Right ventricle myocardium superior (tissue), 1 donor: ENCODE results near the gene GDA. TPM values are rescaled to one million over a fixed set of nuclear protein-coding genes. Genes with fewer than 3 reads are reported as not detected.
A peak's percentile ranks its signal among the peaks of the same experiment; 100 is the strongest.

Source experiments
- ATAC-seq: fragments of 200-7000 bp; cut with Tn5 transposase; one replicate; pipeline ENCODE4 v1.9.1; 2020; ENCODE audit warnings: mild to moderate bottlenecking; ENCODE audit not compliant: poor library complexity
- DNase-seq: peaks from one replicate; pipeline ENCODE4 v3.0.0-alpha.2; 2020
- intact Hi-C: fragments of 100-400 bp; cut with DNase I; formaldehyde crosslinking; loops from one replicate; pipeline ENCODE4 v1.11.2; 2022
- long read RNA-seq: library from polyadenylated mRNA; unstranded; transcript quantifications from one replicate; pipeline ENCODE4 v2.0.0, GENCODE V29; 2021
- total RNA-seq: library from RNA; stranded (reverse); fragmentation: NEBNext Ultra II Directional; extraction: Animal tissue kit (Norgen Biotek cat#: 25700); gene quantifications from one replicate; pipeline ENCODE4 v1.2.1, GENCODE V29; 2021
- donor health status: DM: no; HTN: yes; CAD: no; lungs with severe emphysema.

The GDA gene
- 2.9 TPM for total RNA-seq
- long read RNA-seq, full-length matches to known transcripts, result 1 of 3 reads
- long read RNA-seq, partial matches to known transcripts, result 0 of 3 reads
- long read RNA-seq, other reads (novel, unspliced or antisense), result 2 of 3 reads

DNA sequence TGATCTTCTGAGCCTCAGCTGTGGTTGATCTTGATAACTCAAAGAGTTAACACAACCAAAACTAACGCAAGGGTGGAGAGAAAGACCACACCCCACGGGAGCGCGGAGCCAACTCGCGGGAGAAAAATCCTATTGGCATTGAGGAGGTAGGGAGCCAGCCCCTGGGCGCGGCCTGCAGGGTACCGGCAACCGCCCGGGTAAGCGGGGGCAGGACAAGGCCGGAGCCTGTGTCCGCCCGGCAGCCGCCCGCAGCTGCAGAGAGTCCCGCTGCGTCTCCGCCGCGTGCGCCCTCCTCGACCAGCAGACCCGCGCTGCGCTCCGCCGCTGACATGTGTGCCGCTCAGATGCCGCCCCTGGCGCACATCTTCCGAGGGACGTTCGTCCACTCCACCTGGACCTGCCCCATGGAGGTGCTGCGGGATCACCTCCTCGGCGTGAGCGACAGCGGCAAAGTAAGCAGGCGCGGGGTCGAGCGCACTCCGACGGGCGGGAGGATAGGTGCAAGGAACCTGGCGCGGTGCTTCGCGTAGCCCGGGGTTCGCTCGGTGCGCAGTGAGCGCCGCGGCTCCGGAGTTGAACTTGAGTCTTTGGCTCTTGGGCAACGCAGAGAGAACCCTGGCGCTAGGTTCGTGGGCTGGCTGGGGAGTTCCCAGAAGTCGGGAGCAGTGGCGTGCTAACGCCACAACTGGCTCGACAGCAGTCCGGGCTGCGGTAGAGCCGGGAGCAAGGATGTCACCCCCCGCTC, at the start of gene GDA:
Gene GDA (plus strand): TSS at position 210 of the 745 bp plus-strand sequence. CDS start 120 bp downstream, at position 330.
- DNase-seq (peak; percentile 40), ATAC-seq (peak; percentile 74)
- intact Hi-C loops, result no loop called here

DNA sequence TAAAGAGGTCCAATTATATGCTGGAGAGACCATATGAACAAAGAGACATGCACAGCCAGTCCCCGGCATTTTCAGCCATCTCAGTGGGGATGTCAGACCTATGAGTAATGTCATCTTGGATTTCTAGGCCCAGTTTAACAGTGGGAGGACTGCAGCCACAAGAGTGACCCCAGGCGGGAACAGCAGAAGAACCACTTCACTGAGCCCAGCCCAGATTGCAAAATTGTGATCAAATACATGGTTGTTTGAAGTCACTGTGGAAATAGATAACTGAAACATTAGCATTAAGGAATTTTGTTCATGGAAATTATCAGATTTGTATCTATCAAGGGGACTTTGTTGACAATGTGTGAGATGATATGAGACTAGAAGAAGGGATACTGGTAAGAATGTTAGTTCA, 46.7 kb upstream of the GDA start:
- ATAC-seq (no peak), DNase-seq (no peak)
- intact Hi-C loops, result no loop called here

- no peak for DNase-seq
- intact Hi-C loops, result no loop called here
- ATAC-seq, result no peak
Measured at GRCh38 chr9:72113056-72113455, 36.2 kb upstream of the GDA start.

GRCh38 chr9:72119853-72120252, 29.4 kb upstream of the GDA start:
- intact Hi-C loops, result no loop called here
- ATAC-seq (no peak), DNase-seq (no peak)

- intact Hi-C loops, result no loop called here
- ATAC-seq (no peak), DNase-seq (no peak)
Measured at GRCh38 chr9:72124947-72125346, 24.3 kb upstream of the GDA start.

- ATAC-seq, result no peak
- intact Hi-C loops, result no loop called here
- DNase-seq, result no peak
Measured at GRCh38 chr9:72127753-72128152, 21.5 kb upstream of the GDA start.

- peak; percentile 84 for ATAC-seq
- DNase-seq, result no peak
- intact Hi-C loops, result no loop called here
Measured at GRCh38 chr9:72128526-72128925, 20.7 kb upstream of the GDA start.

DNA sequence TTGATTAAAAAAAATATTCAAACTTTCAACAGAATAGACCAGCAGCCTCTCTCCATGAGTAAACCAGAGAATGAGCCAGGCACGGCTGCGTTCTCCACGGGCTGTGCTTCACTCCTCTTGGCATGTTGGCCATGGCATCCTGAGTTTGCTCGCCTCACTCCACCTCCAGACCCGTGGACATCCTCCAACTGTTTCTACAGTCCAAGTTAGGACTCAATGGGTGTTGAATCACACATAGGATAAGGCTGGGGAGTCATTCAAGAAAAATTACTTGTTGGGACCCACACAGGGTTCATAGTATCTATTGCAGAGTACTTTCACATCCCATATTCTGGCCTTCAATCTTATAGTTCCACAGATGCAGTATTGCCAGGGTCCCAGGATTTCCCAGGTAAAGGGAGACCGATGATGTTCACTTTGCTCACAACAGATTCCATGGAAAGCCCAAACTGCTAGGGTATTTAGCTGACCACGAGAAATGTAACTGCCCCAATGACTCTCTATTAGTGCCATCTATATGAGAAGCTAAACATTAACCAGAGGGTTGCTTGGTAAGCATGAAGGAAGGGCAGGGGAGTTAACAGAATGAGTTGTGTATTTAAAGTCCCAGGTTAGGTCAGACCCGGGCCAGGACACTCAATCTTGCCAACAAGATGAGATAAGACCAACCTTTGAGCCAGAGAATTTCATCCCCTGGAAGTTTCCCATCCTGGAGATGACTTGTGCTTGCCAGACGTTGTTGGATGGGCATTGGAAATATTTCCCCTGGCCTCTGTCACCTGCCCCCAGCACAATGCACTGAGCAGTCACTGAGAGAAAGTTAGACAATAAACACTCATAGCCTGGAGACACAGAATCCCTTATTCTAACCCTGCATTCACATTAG, 19.7 kb upstream of the GDA start:
- intact Hi-C loops, result no loop called here
- DNase-seq (no peak), ATAC-seq (peak; percentile 86)

GRCh38 chr9:72130321-72130720, 18.9 kb upstream of the GDA start:
- no peak for ATAC-seq
- DNase-seq, result no peak
- intact Hi-C loops, result no loop called here

DNA sequence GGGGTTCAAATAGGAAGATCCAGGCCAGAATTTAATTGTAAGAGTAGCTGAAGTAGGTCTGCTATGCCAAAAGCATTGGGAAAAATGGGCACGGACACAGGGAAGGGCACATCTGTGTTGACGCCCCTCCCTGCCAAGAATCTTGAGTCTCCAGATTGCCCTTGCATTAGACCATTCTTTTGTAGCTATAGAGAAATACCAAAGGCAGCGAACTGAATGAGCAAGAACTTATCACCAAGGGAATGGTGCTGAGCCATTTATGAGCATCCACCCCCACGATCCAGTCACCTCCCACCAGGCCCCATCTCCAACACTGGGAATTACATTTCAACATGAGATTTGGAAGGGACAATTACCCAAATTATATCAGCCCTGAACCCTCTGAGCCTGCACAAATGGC, 18.0 kb upstream of the GDA start:
- intact Hi-C loops, result no loop called here
- DNase-seq, result no peak
- no peak for ATAC-seq

DNA sequence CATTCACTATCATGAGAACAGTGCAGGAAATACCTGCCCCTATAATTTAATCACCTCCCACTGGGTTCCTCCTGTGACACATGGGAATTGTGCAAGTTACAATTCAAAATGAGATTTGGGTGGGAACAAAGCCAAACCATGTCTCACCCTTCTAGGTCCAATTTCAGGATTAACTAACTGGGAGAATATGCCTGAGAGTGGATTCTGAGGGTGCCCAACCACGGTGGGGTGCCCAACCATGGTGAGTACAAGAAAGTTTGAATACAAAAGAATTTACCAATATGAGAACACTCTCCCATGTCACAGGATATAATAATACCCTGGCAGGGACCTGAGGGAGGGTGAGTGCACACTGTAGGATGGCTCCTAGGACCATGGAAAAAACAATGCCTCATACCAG, 17.2 kb upstream of the GDA start:
- DNase-seq, result no peak
- ATAC-seq, result no peak

DNA sequence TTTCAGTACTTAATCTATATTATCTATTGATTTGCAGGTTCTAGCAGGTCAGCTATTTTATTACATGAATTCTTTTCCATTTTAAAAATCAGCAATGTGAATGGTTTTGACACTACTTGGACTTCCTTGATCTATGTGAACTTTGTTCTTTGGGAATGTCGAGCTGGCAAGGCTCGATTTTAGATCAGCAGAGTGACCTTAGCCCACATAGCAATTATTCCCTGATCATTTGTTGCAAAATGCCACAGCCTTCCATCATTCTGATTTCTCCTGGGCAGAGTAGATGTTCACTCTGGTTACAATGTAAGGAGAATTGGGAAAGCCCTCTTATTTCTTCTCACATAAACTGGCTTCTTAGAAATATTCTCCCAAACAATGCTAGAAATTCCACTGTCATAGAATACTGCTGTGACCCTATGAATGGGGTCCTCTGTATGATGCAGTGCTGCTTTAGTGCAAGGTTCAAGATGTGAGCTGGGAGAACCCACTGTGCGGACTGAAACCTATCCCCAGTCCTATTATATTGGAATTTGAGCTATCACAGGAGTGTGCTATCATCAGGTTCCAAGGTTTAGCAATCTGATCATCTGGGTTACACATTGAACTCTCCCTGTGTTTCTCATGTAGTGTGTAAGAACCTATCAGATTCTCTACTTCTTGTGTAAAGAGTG, 15.7 kb upstream of the GDA start:
- intact Hi-C loops, result no loop called here
- no peak for DNase-seq
- ATAC-seq, result no peak

More for the DNA sequence above, 17.2 kb upstream of the GDA start:
- intact Hi-C loops, result no loop called here

DNA sequence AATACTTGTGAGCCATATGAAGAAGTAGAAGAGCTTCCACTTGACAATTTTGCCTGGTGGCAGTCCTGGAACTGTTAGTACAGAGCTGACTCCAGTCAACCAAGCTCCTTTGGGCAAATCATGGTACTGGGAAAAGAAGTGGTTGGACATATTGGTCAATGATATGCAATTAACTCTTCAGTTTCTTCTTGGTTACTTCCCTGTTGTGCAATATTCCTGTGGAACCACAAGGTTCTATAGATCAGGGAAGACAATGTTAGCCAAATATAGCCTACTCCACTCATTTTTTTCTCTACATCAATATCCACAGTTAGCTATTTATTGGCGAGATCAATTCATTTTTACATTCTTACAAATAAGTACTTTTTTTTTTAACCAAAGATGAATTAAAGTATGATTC, 14.4 kb upstream of the GDA start:
- no peak for DNase-seq
- intact Hi-C loops, result no loop called here

GRCh38 chr9:72137697-72138365, 11.4 kb upstream of the GDA start:
- ATAC-seq (no peak), DNase-seq (no peak)
- intact Hi-C loops, result no loop called here

More for the DNA sequence above, 14.4 kb upstream of the GDA start:
- no peak for ATAC-seq

DNA sequence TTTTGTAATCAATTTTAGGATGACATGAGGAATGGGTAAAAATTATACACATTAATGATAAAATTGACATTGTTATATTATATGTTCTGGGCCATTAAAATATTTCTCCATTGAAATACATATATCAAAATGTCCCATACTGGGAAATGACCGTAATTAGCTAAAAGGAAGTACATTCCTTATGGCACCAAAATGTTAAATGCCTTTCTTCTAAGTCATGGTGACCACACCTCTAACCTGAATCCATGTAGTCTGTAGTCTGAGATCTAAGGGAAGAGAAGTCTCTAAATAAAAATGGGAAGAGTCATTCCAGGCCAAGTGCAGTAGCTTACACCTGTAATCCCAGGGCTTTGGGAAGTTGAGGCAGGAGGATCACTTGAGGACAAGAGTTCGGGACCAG, 10.0 kb upstream of the GDA start:
- ATAC-seq, result no peak
- no peak for DNase-seq
- intact Hi-C loops, result no loop called here

- intact Hi-C loops, result no loop called here
- ATAC-seq (no peak), DNase-seq (no peak)
Measured at GRCh38 chr9:72140586-72140985, 8.7 kb upstream of the GDA start.

- DNase-seq (no peak), ATAC-seq (no peak)
- intact Hi-C loops, result no loop called here
Measured at GRCh38 chr9:72141484-72141883, 7.8 kb upstream of the GDA start.

GRCh38 chr9:72144756-72145492, 4.3 kb upstream of the GDA start:
- DNase-seq, result no peak
- intact Hi-C loops, result no loop called here
- ATAC-seq, result no peak
